GM12878 (cell line): Measurements from ENCODE around the gene TFB1M. TPM values are rescaled to one million over a fixed set of nuclear protein-coding genes. Genes with fewer than 3 reads are reported as not detected.
A peak's percentile ranks its signal among the peaks of the same experiment; 100 is the strongest.

ENCODE experiments used
- ATAC-seq: fragments of 200-7000 bp; cut with Tn5 transposase; 3 replicates; pipeline ENCODE4 v1.9.1; 2020; ENCODE audit warnings: mild to moderate bottlenecking, moderate library complexity
- BruUV-seq: library from RNA; stranded (reverse); fragments of 400-500 nt; replicated peaks from 2 replicates; lab custom pipeline; 2021; lab: Mats Ljungman, UMichigan
- CTCF ChIA-PET: fragments of 300-600 bp; sonication (Branson Sonifier 250); formaldehyde crosslinking; extraction: SDS; loops from one replicate; lab custom pipeline; 2021; ENCODE audit warnings: inconsistent platforms; lab: Yijun Ruan, JAX
- POLR2A ChIA-PET: fragments of 350-600 bp; formaldehyde crosslinking; extraction: SDS; loops from one replicate; lab custom pipeline; 2021; ENCODE audit warnings: inconsistent platforms; lab: Charles Lee
- RAD21 ChIA-PET: fragments of 300-600 bp; sonication (Branson Sonifier 250); formaldehyde crosslinking; loops from one replicate; lab custom pipeline; 2023; ENCODE audit warnings: antibody characterized with exemption; ENCODE audit not compliant: unreplicated experiment; lab: Charles Lee
- SMC1A ChIA-PET: fragments of 300-600 bp; sonication (Branson Sonifier 250); formaldehyde crosslinking; loops from one replicate; lab custom pipeline; 2023; ENCODE audit not compliant: unreplicated experiment, uncharacterized antibody; lab: Charles Lee
- DNase-seq: peaks from one replicate; pipeline ENCODE4 v3.0.0-alpha.2; 2011; ENCODE audit warnings: low read depth, low spot score
- FAIRE-seq: peaks from 3 replicates; lab custom pipeline; 2011; peaks lifted over from hg19 to GRCh38; lab: Jason Lieb, UNC
- H2AFZ ChIP-seq: 2 replicates; pipeline ENCODE4 v1.6.0; 2011; ENCODE audit warnings: low read depth, low read length, control low read depth; ENCODE audit not compliant: control insufficient read depth
- H3K27ac ChIP-seq: 2 replicates; pipeline ENCODE4 v1.5.1; 2011; ENCODE audit warnings: control low read depth; ENCODE audit not compliant: control insufficient read depth, insufficient read depth
- H3K27me3 ChIP-seq, 2 experiments: replicated peaks in 1 of 2; 2 replicates each; pipeline versions ENCODE4 v1.6.0 to v1.6.1; 2011; ENCODE audit warnings: low read length in 1 of 2; ENCODE audit not compliant: control insufficient read depth in 2 of 2, insufficient read depth in 2 of 2
- H3K36me3 ChIP-seq, 2 experiments: 2 replicates each; pipeline ENCODE4 v1.5.1; 2011; ENCODE audit warnings: low read length in 1 of 2; ENCODE audit not compliant: control insufficient read depth in 2 of 2, insufficient read depth in 2 of 2
- H3K4me1 ChIP-seq: 2 replicates; pipeline ENCODE4 v1.6.1; 2011; ENCODE audit warnings: mild to moderate bottlenecking, low read length, moderate library complexity, mixed read lengths; ENCODE audit not compliant: control insufficient read depth, insufficient read depth
- H3K4me2 ChIP-seq: 2 replicates; pipeline ENCODE4 v1.6.0; 2011; ENCODE audit warnings: control low read depth; ENCODE audit not compliant: control insufficient read depth, insufficient read depth
- H3K4me3 ChIP-seq: fragments of 200-600 bp; sonication (generic); 2 replicates; pipeline ENCODE4 v1.5.1; 2016
- H3K79me2 ChIP-seq: 2 replicates; pipeline ENCODE4 v1.6.0; 2011; ENCODE audit warnings: low read length; ENCODE audit not compliant: control insufficient read depth, insufficient read depth
- H3K9ac ChIP-seq: 2 replicates; pipeline ENCODE4 v1.8.0; 2011; ENCODE audit warnings: low read length, control low read depth, mixed read lengths; ENCODE audit not compliant: control insufficient read depth, insufficient read depth
- H3K9me3 ChIP-seq: replicated peaks from 3 replicates; pipeline ENCODE4 v1.5.1; 2011; ENCODE audit warnings: mild to moderate bottlenecking, low read length; ENCODE audit not compliant: control insufficient read depth, insufficient read depth
- H4K20me1 ChIP-seq: 2 replicates; pipeline ENCODE4 v1.6.0; 2011; ENCODE audit not compliant: control insufficient read depth, insufficient read depth
- CBFB ChIP-seq: IDR thresholded peaks from 2 replicates; pipeline ENCODE4 v1.6.1; 2016; ENCODE audit warnings: antibody characterized with exemption, low read depth
- EGR1 ChIP-seq, 2 experiments: IDR thresholded peaks; 1 replicate in 1 of 2; 2 replicates in 1 of 2; pipeline ENCODE4 v1.6.1; 2011 to 2012; ENCODE audit warnings: low read depth in 2 of 2, low read length in 2 of 2, borderline replicate concordance in 1 of 2, mild to moderate bottlenecking in 1 of 2, moderate library complexity in 1 of 2
- IKZF2 ChIP-seq, 2 experiments: fragments of 450-650 bp; IDR thresholded peaks; 2 replicates each; pipeline ENCODE4 v1.6.1; 2017; ENCODE audit warnings: mild to moderate bottlenecking in 2 of 2, moderate library complexity in 2 of 2
- NFIC ChIP-seq: IDR thresholded peaks from 2 replicates; pipeline ENCODE4 v1.6.1; 2012; ENCODE audit warnings: low read depth, mild to moderate bottlenecking, inconsistent platforms, low read length, moderate library complexity
- RB1 ChIP-seq: fragments of 450-650 bp; formaldehyde crosslinking; IDR thresholded peaks from 2 replicates; pipeline ENCODE4 v1.6.1; 2017; ENCODE audit warnings: mild to moderate bottlenecking, borderline replicate concordance
- RUNX3 ChIP-seq: IDR thresholded peaks from 2 replicates; pipeline ENCODE4 v1.6.1; 2012; ENCODE audit warnings: low read length, inconsistent platforms
- YBX1 ChIP-seq: fragments of 450-650 bp; IDR thresholded peaks from 2 replicates; pipeline ENCODE4 v1.6.1; 2016; ENCODE audit warnings: antibody characterized with exemption
- ZBTB11 ChIP-seq: fragments of 450-650 bp; formaldehyde crosslinking; IDR thresholded peaks from 2 replicates; pipeline ENCODE4 v1.5.0; 2022; ENCODE audit warnings: mild to moderate bottlenecking, missing genetic modification characterization
- ZNF217 ChIP-seq: fragments of 450-650 bp; IDR thresholded peaks from 2 replicates; pipeline ENCODE4 v1.6.1; 2017; ENCODE audit warnings: antibody characterized with exemption, mild to moderate bottlenecking
- WGBS: methylation state at CpG from one replicate; pipeline ENCODE4 v1.1.6; 2016; ENCODE audit warnings: low lambda C conversion rate; ENCODE audit not compliant: insufficient replicate concordance, insufficient coverage; ENCODE audit errors: missing lambda C conversion rate; 5-methylcytosine and 5-hydroxymethylcytosine counted together
- in situ Hi-C: fragments of 300-500 bp; cut with MboI; formaldehyde crosslinking; loops from 9 replicates; pipeline ENCODE4 v1.14.3; 2018; ENCODE audit warnings: mixed read lengths
- intact Hi-C: fragments of 100-400 bp; cut with micrococcal nuclease; formaldehyde crosslinking; loops from one replicate; pipeline ENCODE4 v1.14.2; 2022; ENCODE audit not compliant: unreplicated experiment
- polyA plus RNA-seq, 11 experiments: library from polyadenylated mRNA; depleted of rRNA in 4 of 11; unstranded in 6 of 11; stranded (reverse) in 5 of 11; fragments of >200 nt; fragmentation: Nextera tagmentation in 4 of 11; fragmentation: Illumina TruSeq in 1 of 11; extraction: Ambion mirVana in 4 of 11; extraction: Trizol in 1 of 11; gene quantifications; 1 replicate in 1 of 11; 2 replicates in 10 of 11; pipeline versions ENCODE4 v1.2.1 to v1.2.3, GENCODE V29; 2011 to 2016; ENCODE audit warnings: inconsistent platforms in 2 of 11, missing spikeins in 2 of 11, low read depth in 1 of 11
- total RNA-seq, 4 experiments: library from RNA; depleted of rRNA in 3 of 4; stranded (reverse); fragments of >200 nt in 3 of 4; fragmentation: Illumina TruSeq in 1 of 4; extraction: Trizol in 1 of 4; gene quantifications; 2 replicates each; pipeline versions ENCODE4 v1.2.1 to v1.2.3, GENCODE V29; 2013 to 2021
- TF ChIP-seq, protein P1 (sequence below): IDR thresholded peaks from 2 replicates; pipeline ENCODE4 v1.6.1; 2011; ENCODE audit warnings: mild to moderate bottlenecking, low read depth, low read length, moderate library complexity; ENCODE audit not compliant: insufficient replicate concordance
- TF ChIP-seq, protein P2 (sequence below): IDR thresholded peaks from 2 replicates; pipeline ENCODE4 v1.6.1; 2012; ENCODE audit warnings: improper control_type of control experiment, low read depth, low read length; ENCODE audit not compliant: insufficient replicate concordance

The TFB1M gene
- total and polyA plus RNA-seq, 10 of the 15 experiments (the other 5 are each of a cell fraction or from before 2014, with no cell fraction given), result 29.9 to 117 (median 41.3) TPM

DNA sequence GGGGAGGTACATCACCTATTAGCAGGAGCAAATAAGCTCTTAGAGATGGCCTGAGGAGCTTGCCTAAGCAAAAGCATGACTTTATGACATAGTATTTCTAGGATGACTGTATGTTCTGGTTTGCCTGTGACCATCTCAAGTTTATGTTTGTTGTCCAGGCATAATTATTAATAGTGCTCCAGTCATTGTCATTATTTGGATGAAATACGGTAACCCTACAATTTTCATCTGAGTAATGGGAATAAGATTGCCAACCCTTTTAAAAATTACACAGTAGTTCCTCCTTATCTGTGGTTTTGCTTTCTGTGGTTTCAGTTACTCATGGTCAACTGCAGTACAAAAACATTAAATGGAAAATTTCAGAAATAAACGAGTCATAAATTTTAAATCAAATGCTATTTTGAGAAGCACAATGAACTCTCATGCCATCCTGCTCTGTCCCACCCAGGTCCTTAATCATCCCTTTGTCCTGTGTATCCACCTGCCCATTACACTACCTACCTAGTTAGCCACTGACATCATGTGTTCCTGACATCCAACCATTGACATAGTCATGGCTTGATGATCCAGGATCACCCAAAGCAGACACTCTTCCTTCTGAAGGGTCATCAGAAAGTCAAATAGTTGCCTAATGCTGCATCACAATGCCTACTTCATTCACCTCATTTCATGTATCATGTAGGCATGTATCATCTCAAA lies 27.0 kb upstream of the TFB1M start:
- RAD21 ChIA-PET, result interaction anchor here (0.6 to 1.7 kb wide), 2 partner anchors 14 to 187 kb away, joined by 3 read pairs; no protein-coding TSS in a partner anchor
- Histone ChIP-seq H3K27me3 (no peaks in the 10 kb centered on the region), H3K36me3 (no peaks in the 10 kb centered on the region), H2AFZ (no peak overlapping the region), H4K20me1 (no peaks in the 10 kb centered on the region), H3K9ac (peak overlapping the region; percentile 4; the same call in 1 of the 2 replicates), H3K4me2 (peak overlapping the region; percentile 62), H3K9me3 (peaks cover 21% of the 10 kb centered on the region), H3K4me1 (peaks cover 17% of the 10 kb centered on the region), H3K27ac (peak overlapping the region; percentile 67), H3K4me3 (no peak overlapping the region), H3K79me2 (no peaks in the 10 kb centered on the region)
- POLR2A ChIA-PET, result no interaction called here
- in situ Hi-C loops (no loop called here), intact Hi-C loops (no loop called here)
- 4% methylated on average over 2 of the region's 2 CpGs for WGBS
- DNase-seq (no peak), ATAC-seq (peak; percentile 91), FAIRE-seq (no peak)
- CTCF ChIA-PET, result interaction anchor here (0.8 to 2.2 kb wide), 2 partner anchors 180 to 188 kb away, joined by 3 to 11 read pairs; no protein-coding TSS in a partner anchor
- SMC1A ChIA-PET, result interaction anchor here (0.7 to 3.6 kb wide), 5 partner anchors 9 to 190 kb away, joined by 3 to 26 read pairs (median 4); no protein-coding TSS in a partner anchor
- BruUV-seq, result no TSS peak
- TF ChIP-seq ZBTB11 (CRISPR knock-in tag) (no peak), YBX1 (no peak), ZNF217 (no peak), IKZF2 (IDR thresholded peaks at IDR 0.05) (0 out of 4 replicates have a peak, but pooled peaks of 1 of the 2 experiments have one; percentile 29), NFIC (peak; percentile 48; the same call in 1 of the 2 replicates), CBFB (peak; percentile 50; the same call in 1 of the 2 replicates), RB1 (no peak), RUNX3 (peak; percentile 91), EGR1 (IDR thresholded peaks at IDR 0.05; ENCODE audit: borderline replicate concordance in 1 of 2, low read depth in 2 of 2, low read length in 2 of 2) (no peak)
- TF ChIP-seq, protein P1, sequence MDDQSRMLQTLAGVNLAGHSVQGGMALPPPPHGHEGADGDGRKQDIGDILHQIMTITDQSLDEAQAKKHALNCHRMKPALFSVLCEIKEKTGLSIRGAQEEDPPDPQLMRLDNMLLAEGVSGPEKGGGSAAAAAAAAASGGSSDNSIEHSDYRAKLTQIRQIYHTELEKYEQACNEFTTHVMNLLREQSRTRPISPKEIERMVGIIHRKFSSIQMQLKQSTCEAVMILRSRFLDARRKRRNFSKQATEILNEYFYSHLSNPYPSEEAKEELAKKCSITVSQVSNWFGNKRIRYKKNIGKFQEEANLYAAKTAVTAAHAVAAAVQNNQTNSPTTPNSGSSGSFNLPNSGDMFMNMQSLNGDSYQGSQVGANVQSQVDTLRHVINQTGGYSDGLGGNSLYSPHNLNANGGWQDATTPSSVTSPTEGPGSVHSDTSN, result no peak
- TF ChIP-seq, protein P2, sequence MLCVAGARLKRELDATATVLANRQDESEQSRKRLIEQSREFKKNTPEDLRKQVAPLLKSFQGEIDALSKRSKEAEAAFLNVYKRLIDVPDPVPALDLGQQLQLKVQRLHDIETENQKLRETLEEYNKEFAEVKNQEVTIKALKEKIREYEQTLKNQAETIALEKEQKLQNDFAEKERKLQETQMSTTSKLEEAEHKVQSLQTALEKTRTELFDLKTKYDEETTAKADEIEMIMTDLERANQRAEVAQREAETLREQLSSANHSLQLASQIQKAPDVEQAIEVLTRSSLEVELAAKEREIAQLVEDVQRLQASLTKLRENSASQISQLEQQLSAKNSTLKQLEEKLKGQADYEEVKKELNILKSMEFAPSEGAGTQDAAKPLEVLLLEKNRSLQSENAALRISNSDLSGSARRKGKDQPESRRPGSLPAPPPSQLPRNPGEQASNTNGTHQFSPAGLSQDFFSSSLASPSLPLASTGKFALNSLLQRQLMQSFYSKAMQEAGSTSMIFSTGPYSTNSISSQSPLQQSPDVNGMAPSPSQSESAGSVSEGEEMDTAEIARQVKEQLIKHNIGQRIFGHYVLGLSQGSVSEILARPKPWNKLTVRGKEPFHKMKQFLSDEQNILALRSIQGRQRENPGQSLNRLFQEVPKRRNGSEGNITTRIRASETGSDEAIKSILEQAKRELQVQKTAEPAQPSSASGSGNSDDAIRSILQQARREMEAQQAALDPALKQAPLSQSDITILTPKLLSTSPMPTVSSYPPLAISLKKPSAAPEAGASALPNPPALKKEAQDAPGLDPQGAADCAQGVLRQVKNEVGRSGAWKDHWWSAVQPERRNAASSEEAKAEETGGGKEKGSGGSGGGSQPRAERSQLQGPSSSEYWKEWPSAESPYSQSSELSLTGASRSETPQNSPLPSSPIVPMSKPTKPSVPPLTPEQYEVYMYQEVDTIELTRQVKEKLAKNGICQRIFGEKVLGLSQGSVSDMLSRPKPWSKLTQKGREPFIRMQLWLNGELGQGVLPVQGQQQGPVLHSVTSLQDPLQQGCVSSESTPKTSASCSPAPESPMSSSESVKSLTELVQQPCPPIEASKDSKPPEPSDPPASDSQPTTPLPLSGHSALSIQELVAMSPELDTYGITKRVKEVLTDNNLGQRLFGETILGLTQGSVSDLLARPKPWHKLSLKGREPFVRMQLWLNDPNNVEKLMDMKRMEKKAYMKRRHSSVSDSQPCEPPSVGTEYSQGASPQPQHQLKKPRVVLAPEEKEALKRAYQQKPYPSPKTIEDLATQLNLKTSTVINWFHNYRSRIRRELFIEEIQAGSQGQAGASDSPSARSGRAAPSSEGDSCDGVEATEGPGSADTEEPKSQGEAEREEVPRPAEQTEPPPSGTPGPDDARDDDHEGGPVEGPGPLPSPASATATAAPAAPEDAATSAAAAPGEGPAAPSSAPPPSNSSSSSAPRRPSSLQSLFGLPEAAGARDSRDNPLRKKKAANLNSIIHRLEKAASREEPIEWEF, result no peak
